Mesodermal cell (in vitro differentiated cells): ENCODE results near the gene NAV3.

Source experiments
- H3K27ac ChIP-seq: 2 replicates; pipeline ENCODE4 v1.7.0; 2013; ENCODE audit warnings: mild to moderate bottlenecking, low read depth, low read length, moderate library complexity; ENCODE audit not compliant: severe bottlenecking
- H3K36me3 ChIP-seq: 2 replicates; pipeline ENCODE4 v1.7.1; 2013; ENCODE audit warnings: mild to moderate bottlenecking, low read length, moderate library complexity; ENCODE audit not compliant: control insufficient read depth, insufficient read depth
- H3K4me1 ChIP-seq: one replicate; pipeline ENCODE4 v1.7.1; 2013; ENCODE audit warnings: mild to moderate bottlenecking, low read length; ENCODE audit not compliant: insufficient read depth, control insufficient read depth, poor library complexity, severe bottlenecking
- H3K4me3 ChIP-seq: 2 replicates; pipeline ENCODE4 v1.7.0; 2013; ENCODE audit warnings: low read length, control low read depth, mild to moderate bottlenecking; ENCODE audit not compliant: insufficient read depth, poor library complexity, severe bottlenecking; ENCODE audit errors: extremely low read depth
- H3K9me3 ChIP-seq: 2 replicates; pipeline ENCODE4 v1.7.1; 2013; ENCODE audit warnings: mild to moderate bottlenecking, low read length, moderate library complexity; ENCODE audit not compliant: control insufficient read depth
- WGBS, 2 experiments: methylation state at CpG; one replicate each; pipeline ENCODE4 v1.1.5; 2013; ENCODE audit warnings: missing lambda C conversion rate in 2 of 2; ENCODE audit not compliant: insufficient coverage in 2 of 2; 5-methylcytosine and 5-hydroxymethylcytosine counted together

NAV3 gene

DNA sequence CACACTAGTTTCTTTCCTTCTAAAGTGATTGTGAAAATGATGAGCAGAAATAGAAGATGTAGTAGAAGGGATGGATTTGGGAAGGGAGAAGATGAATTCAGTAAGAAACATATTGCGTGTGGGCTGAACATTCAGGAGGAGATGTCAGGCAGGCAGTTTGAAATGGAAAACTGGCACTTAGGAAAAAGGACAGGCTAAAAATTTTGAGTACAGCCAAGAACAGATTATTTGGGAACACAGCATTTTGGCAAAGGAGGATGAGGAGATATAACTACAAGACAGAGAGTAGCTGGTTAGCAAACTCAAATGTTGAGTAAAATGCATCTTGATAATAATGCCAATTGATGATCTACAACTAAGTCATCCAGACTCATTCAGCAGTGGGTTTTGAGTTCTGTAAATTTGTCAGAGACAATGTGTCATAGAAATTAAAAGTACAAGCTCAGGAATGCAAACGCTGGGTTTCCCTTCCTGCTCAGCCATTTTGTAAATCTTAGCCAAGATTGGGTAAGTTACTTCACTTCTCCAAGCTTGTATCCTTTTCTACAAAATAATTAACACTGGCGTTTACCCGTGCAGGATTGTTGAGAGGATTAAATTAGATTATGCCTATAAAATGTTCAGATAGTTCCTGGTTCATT is 255.0 kb downstream of the NAV3 start:
- Histone ChIP-seq H3K4me3 (no peak overlapping the region), H3K27ac (no peak overlapping the region), H3K36me3 (peaks cover 2% of the 10 kb centered on the region), H3K9me3 (no peaks in the 10 kb centered on the region), H3K4me1 (no peaks in the 10 kb centered on the region)
- WGBS, 2 experiments: 83 to 100% methylated on average over 1 of the region's 4 CpGs

DNA sequence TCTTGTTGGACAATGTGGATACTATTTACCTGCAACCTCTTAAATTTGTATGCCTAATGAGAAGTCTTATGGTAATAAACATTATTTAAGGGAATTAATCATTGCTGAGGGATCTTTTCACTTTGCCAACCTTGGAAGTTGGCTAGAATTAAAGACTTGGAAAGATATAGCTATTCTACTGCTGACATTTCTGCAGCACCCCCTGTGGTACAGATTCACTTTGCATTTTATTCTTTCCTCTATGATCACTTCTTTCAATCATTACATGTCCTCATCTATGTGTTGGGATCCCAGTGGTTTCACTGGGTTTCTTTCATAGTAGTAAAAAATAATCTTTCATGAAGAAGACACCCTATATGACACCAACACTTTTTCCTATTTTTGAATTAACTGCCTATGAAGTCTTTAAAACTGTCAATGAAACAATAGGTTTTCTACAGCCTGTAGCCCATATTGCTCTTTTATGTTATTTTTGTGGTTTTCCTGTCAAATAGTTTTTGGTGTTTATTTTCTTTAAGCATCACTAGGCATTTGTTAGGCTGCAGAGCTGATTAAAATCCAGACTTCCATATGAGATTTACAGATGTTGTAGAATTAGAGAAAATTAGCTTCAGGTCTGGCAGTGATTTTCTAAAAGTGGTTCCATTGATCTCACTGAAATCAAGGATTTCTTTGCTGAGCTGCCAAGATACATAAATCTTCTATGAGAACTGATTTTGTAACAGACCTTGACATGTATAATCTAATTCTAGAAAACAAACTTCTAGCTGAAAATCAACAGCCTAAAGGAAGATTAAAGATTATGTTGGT is 256.1 kb downstream of the NAV3 start:
- Histone ChIP-seq H3K4me1 (no peaks in the 10 kb centered on the region), H3K36me3 (peaks cover 2% of the 10 kb centered on the region), H3K4me3 (no peak overlapping the region), H3K9me3 (no peaks in the 10 kb centered on the region), H3K27ac (no peak overlapping the region)

DNA sequence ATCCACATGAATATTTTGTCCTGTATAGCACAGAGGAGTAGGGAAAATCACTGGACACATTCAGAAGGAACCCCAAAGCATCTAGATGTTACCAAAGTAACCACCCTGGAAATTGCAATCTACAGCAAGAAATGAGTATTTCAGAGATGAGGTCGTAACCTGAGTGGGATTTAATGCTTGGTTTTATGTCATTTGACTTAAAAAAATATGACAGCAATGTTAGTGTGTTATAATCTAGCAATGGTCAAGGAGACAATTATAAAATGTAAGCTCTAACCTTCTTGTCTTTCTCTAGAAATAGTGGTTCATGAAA is 256.6 kb downstream of the NAV3 start:
- Histone ChIP-seq H3K4me3 (no peak overlapping the region), H3K9me3 (no peaks in the 10 kb centered on the region), H3K36me3 (peaks cover 2% of the 10 kb centered on the region), H3K27ac (no peak overlapping the region), H3K4me1 (no peaks in the 10 kb centered on the region)
- WGBS, 2 experiments: 75 to 100% methylated on average over 1 of the region's 1 CpG

DNA sequence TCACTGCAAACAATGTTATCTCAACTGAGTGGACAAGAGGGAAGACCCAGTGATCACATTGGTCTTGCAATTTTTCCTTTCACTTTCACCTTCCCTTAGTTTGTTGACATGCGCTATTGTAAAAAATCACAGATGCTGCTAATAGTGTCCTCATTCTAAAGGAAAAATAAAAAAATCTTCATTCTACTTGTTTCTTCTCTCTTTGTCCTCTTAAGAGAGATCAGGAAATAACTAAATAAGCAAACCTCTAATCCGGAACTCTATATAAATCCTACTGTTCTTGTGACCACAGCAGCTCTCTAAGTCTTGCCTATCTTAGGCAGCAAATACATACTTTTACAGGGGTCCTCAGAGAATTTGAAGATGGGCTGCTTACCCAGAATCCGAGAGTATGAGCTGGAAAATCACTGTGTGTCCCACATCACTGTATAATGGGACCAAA is 257.7 kb downstream of the NAV3 start:
- no peak overlapping the region for H3K4me3 ChIP-seq
- H3K9me3 ChIP-seq: no peaks in the 10 kb centered on the region
- no peak overlapping the region for H3K27ac ChIP-seq
- WGBS, 2 experiments: 82 to 100% methylated on average over 1 to 3 of the region's 3 CpGs
- peaks cover 2% of the 10 kb centered on the region for H3K36me3 ChIP-seq
- H3K4me1 ChIP-seq: no peaks in the 10 kb centered on the region

DNA sequence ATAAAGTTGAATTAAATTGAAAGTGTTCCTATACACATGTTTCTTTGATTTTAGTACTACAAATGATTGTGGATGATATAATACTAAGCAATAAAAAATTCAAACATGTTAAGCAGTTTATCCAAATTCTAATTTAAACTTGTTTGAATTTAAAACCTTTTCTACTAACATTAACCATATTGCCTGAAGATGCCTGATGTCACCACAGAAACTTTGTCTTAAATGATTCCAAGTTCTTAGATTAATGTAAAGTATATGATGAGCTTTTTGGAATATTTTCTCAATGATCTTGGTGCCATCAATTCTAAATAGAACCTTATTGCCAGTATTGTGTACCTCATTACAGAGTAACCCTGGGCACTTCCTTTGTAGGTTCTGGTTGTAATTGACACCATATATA is 259.6 kb downstream of the NAV3 start:
- no peak overlapping the region for H3K4me3 ChIP-seq
- no peaks in the 10 kb centered on the region for H3K4me1 ChIP-seq
- H3K36me3 ChIP-seq: peaks cover 6% of the 10 kb centered on the region
- H3K9me3 ChIP-seq: no peaks in the 10 kb centered on the region
- no peak overlapping the region for H3K27ac ChIP-seq

DNA sequence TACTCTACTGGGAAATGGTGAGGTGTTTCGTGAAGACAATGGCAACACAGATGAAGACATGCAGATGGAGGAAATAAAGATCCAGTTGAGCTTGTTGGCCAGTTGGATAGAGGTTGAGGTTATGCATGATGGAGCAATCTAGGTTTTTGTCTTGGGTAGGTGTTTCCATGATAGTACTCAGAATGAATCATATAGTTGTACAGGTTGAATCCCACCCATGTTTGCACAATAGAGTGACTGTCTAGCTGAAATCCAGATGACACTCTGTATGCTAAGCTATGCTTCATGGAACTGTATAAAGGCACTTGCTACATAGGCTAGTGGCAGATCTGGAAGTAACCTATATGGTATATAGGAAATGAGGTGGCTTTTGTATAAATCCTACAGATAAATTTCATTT is 264.9 kb downstream of the NAV3 start:
- Histone ChIP-seq H3K36me3 (peaks cover 3% of the 10 kb centered on the region), H3K9me3 (no peaks in the 10 kb centered on the region), H3K27ac (no peak overlapping the region), H3K4me1 (no peaks in the 10 kb centered on the region), H3K4me3 (no peak overlapping the region)
- 92 to 100% methylated on average over 1 of the region's 1 CpG for WGBS, 2 experiments

DNA sequence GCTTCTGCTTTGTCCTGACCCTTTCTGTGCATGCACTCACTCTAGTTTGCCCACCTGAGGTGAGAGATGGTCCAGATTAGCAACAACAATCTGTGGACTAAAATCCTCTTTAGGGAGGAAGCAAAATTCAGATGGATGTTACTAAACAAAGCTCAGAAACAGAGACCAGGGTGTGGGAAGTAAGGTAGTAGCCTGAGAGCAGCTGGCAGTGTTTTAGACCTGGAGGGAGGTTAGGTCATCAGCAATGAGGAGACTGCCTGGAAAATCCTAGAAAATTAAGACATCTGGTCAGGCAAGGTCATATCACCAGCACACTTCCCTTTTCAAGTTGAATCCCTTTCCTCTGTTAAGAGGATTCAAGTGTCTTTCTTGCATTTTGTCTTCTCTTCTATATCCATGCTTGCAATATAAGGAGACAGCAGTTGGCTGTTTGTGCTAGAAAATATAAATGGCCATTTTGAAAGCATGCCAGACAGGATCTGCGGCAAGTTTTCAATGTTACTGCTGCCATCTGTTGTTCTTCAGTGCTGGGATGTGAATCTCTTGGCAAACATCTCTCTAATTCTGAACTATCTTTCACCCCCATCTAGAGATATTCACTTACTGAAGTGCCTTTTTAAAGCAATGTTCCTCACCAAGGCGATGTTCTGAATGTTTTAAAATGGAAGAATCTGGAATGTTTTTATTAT is 266.4 kb downstream of the NAV3 start:
- peaks cover 3% of the 10 kb centered on the region for H3K36me3 ChIP-seq
- H3K27ac ChIP-seq: no peak overlapping the region
- WGBS, 2 experiments: 80 to 100% methylated on average over 1 of the region's 2 CpGs
- H3K4me1 ChIP-seq: no peaks in the 10 kb centered on the region
- no peaks in the 10 kb centered on the region for H3K9me3 ChIP-seq
- no peak overlapping the region for H3K4me3 ChIP-seq

DNA sequence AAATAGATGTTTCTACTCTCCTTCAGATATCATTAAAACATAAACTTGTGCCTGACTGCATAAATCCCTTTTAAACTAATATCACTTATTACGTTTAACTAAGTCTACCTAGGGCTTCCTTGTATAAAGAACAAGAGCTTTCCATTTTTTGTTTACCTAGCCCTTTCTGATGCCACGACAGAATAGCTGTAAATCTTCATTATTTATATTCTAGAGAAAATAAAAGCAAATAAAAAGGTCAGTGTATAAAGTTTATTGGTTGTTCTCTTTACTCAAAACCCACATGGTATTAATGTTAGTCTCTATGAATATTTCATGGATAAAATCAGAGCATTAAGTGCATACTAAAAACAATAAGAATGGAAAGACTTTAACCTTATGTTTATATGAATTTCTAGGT is 269.1 kb downstream of the NAV3 start:
- no peak overlapping the region for H3K27ac ChIP-seq
- no peaks in the 10 kb centered on the region for H3K4me1 ChIP-seq
- no peak overlapping the region for H3K4me3 ChIP-seq
- H3K36me3 ChIP-seq: no peaks in the 10 kb centered on the region
- 83% methylated on average over 1 of the region's 2 CpGs; no CpG with 5 or more reads in 1 of the 2 experiments for WGBS, 2 experiments
- no peaks in the 10 kb centered on the region for H3K9me3 ChIP-seq

DNA sequence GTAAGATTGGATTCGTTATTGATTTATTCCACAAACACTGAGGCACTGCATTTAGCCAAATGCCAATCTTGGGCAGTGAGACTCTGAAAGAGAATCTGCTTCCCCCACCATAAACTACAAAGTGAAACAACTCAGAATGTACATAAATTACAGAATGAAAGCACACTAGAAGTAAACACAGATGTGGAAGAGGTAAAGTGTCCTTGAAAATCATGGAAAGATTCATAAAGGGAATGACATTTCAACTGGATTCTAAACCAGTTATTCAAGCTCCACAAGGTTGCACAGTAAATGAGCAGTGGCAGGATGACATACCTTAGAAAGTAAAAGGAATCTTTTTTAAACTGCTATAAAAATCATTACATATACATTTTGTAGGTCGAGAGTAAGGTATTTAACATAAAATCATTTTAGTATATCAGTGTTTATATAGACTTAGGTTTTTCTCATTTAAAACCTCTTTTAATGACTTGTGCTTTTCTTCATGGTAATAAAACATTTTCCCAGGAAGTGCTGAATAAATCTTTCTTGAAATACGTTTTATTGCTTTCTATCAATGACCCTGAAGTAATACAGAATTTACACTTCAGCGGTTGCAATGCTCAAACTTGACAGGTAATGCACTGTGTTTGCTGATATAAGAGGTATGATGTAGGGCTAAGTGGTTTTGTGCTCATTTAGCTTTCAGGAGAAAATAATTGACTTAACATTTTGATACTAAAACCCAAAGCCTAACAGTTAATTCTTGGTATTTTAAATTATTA is 270.6 kb downstream of the NAV3 start:
- no peak overlapping the region for H3K27ac ChIP-seq
- no peak overlapping the region for H3K4me3 ChIP-seq
- H3K9me3 ChIP-seq: no peaks in the 10 kb centered on the region
- H3K4me1 ChIP-seq: no peaks in the 10 kb centered on the region
- WGBS, 2 experiments: no CpG with 5 or more reads among the region's 4 CpGs
- peaks cover under 1% of the 10 kb centered on the region for H3K36me3 ChIP-seq

DNA sequence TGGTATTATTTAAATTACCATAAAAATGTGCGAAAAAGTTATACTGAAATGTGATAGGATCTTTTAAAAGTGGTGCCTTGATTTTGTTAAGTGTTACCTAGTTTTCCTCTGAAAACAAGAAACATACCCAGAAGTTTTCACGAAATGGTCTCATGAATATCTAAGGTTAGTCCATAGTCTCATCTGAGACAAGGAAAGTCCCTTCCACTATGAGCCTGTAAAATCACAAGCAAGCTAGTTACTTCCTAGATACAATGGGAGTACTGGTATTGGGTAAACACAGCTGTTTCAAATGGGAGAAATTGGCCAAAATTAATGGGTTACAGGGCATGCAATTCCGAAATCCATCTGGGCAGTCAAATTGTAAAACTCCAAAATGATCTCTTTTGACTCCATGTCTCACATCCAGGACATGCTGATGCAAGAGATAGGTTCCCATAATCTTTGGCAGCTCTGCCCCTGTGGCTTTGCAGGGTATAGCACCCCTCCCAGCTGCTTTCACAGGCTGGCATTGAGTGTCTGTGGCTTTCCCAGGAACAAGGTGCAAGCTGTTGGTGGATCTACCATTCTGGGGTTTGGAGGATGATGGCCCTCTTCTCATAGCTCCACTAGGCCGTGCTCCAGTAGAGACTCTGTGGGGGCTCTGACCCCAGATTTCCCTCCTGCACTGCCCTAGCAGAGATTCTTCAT is 271.4 kb downstream of the NAV3 start:
- Histone ChIP-seq H3K4me3 (no peak overlapping the region), H3K36me3 (peaks cover 8% of the 10 kb centered on the region), H3K9me3 (no peaks in the 10 kb centered on the region), H3K27ac (no peak overlapping the region), H3K4me1 (no peaks in the 10 kb centered on the region)
- 86 to 100% methylated on average over 2 of the region's 4 CpGs for WGBS, 2 experiments
